Measurements from ENCODE around the gene SLC6A4.

The SLC6A4 gene

GRCh38 chr17:30243002-30243401 lies 7.5 kb upstream of the SLC6A4 start:
- TF ChIP-seq REST (IDR thresholded peaks at IDR 0.05; ENCODE audit: insufficient read depth in 1 of 2, low read depth in 2 of 2, low read length in 2 of 2) (no peak), FOXP2 (optimal IDR thresholded peaks at IDR 0.05; ENCODE audit: borderline replicate concordance, extremely low read depth, extremely low read length, insufficient read depth) (no peak), TAF1 (IDR thresholded peaks at IDR 0.05; ENCODE audit: borderline replicate concordance, insufficient read depth, low read length) (no peak), SIN3A (IDR thresholded peaks at IDR 0.05; ENCODE audit: borderline replicate concordance, insufficient read depth, low read length) (no peak), POLR2AphosphoS5 (IDR thresholded peaks at IDR 0.05; ENCODE audit: low read depth, low read length) (no peak)

- TF ChIP-seq REST (IDR thresholded peaks at IDR 0.05; ENCODE audit: insufficient read depth in 1 of 2, low read depth in 2 of 2, low read length in 2 of 2) (no peak), SIN3A (IDR thresholded peaks at IDR 0.05; ENCODE audit: borderline replicate concordance, insufficient read depth, low read length) (no peak), POLR2AphosphoS5 (IDR thresholded peaks at IDR 0.05; ENCODE audit: low read depth, low read length) (no peak), FOXP2 (optimal IDR thresholded peaks at IDR 0.05; ENCODE audit: borderline replicate concordance, extremely low read depth, extremely low read length, insufficient read depth) (no peak)
These were observed 5.6 kb upstream of the SLC6A4 start for GRCh38 chr17:30241051-30241450.

- TF ChIP-seq SIN3A (IDR thresholded peaks at IDR 0.05; ENCODE audit: borderline replicate concordance, insufficient read depth, low read length): no peak
- no peak for TF ChIP-seq POLR2AphosphoS5 (IDR thresholded peaks at IDR 0.05; ENCODE audit: low read depth, low read length)
- TF ChIP-seq FOXP2 (optimal IDR thresholded peaks at IDR 0.05; ENCODE audit: borderline replicate concordance, extremely low read depth, extremely low read length, insufficient read depth): no peak
- no peak for TF ChIP-seq TAF1 (IDR thresholded peaks at IDR 0.05; ENCODE audit: borderline replicate concordance, insufficient read depth, low read length)
- TF ChIP-seq REST (IDR thresholded peaks at IDR 0.05; ENCODE audit: insufficient read depth in 1 of 2, low read depth in 2 of 2, low read length in 2 of 2): no peak
These were observed 4.7 kb upstream of the SLC6A4 start for GRCh38 chr17:30240177-30240576.

- TF ChIP-seq TAF1 (IDR thresholded peaks at IDR 0.05; ENCODE audit: borderline replicate concordance, insufficient read depth, low read length) (no peak), FOXP2 (optimal IDR thresholded peaks at IDR 0.05; ENCODE audit: borderline replicate concordance, extremely low read depth, extremely low read length, insufficient read depth) (no peak), SIN3A (IDR thresholded peaks at IDR 0.05; ENCODE audit: borderline replicate concordance, insufficient read depth, low read length) (no peak), REST (IDR thresholded peaks at IDR 0.05; ENCODE audit: insufficient read depth in 1 of 2, low read depth in 2 of 2, low read length in 2 of 2) (no peak), POLR2AphosphoS5 (IDR thresholded peaks at IDR 0.05; ENCODE audit: low read depth, low read length) (no peak)
These were observed 3.6 kb upstream of the SLC6A4 start for GRCh38 chr17:30239089-30239462.
